NCI-H2196 (cell line): ENCODE results near the gene PIK3R5.

Experiments
- DNase-seq: peaks from one replicate; lab custom pipeline; 2025; ENCODE audit not compliant: unreplicated experiment; lab: John Stamatoyannopoulos, UW

The PIK3R5 gene

DNA sequence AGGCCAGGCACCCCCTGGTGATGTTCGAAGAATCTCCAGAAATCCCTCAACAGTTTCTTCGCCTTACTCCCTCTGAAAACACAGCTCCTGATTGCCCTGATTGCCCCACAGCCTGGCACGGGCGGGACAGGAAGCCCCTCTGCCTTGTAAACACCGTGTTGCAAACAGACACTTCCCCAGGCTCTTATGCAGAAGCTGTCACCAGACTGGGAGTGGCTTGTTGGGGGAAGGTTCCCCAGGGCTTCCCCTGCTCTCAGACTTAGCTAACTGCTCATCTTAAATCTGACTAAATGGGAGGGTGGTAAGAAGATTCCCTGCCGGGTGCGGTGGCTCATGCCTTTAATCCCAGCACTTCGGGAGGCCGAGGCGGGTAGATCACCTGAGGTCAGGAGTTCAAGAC, 11.2 kb downstream of the PIK3R5 start:
- no peak for DNase-seq

DNA sequence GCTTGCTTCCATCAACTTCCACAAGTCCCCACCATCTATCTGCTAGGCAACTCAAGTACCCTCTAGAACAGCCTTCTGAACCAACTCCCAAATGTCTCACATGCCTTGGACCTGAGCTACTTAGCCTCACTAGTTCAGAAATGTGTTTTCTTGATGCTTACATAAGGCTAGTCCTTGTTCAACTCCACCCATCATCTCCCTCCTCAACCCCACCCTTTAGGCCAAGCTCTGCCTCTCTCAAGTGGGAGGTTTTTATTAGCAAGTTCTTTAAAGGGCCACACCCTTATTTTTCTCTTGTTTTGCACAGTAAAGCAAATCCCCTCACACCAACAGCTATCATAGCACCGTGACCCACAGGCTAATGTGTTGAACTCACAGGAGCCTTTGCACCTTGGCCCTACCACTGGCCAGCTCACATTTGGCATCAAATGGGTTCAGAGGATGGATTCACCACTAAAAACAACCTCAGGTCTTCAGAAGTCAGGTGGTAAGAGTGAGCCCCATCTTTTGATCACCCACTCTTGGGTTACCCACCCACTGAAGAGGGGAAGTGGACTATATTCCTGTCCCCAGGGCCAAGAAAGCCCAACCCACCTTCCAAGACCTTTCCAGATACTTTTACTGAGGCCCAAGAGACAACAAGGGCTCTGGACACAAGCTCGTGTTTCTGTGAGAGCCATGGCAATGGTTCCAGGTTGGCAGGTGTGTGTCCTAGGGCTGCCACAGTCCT, 12.2 kb downstream of the PIK3R5 start:
- DNase-seq, result no peak

DNA sequence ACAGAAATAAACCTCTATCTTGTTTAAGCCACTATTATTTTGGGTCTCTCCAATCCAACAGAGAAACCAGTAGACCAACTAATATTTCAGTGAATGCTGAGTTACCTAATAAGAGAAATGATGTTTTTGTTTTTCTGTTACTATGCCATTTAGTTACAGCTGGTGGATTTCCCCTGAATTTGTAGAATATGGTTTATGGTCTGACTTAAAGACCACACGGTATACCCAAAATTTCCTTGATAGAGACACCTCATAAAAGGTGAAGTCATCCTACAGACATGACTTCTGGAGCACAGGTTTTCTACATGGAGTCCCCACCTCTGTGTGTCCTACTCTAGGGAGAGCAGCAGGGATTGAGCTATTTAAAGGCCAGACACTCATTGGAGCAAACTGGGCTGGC, 13.3 kb downstream of the PIK3R5 start:
- no peak for DNase-seq

DNA sequence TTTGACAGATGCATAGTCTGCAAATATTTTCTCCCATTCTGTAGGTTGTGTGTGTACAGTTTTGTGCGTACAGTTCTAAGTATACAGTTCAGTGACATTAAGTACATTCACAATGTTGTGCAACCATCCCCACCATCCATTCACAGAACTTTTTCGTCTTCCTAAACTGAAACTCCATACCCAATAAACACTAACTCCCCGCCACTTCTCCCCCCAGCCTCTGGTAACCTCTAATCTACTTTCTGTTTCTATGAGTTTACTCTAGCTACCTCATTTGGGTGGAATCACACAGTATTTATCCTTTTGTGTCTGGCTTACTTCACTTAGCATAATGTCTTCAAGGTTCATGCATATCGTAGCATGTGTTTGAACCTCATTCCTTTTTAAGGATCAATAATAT, 14.3 kb downstream of the PIK3R5 start:
- no peak for DNase-seq

DNA sequence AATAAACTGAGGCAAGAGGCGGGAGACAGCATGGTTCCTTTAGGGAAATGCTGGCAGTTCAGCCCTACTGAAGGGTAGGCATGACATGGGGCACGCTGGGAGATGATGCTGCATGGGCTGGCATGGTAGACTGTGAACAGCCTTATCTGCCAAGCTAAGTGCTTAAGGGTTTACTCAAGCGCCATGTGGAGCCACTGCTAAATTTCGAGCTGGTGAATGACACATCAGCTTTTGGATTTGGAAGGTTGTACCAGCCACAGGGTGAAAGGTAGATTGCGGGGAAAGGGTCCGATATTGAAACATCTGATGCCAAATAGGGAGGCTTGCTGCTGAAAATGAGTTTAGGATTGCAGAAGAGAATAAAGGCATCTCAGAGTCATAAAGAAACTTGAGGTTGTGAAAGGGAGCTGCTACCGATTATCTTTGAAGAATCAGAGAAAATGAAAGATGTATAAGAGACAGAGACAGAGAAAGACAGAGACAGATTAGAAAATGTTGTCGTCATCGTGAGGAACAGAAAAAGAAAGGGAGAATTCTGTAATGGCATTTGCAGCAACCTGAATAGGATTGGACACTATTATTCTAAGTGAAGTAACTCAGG, 16.3 kb downstream of the PIK3R5 start:
- no peak for DNase-seq

DNA sequence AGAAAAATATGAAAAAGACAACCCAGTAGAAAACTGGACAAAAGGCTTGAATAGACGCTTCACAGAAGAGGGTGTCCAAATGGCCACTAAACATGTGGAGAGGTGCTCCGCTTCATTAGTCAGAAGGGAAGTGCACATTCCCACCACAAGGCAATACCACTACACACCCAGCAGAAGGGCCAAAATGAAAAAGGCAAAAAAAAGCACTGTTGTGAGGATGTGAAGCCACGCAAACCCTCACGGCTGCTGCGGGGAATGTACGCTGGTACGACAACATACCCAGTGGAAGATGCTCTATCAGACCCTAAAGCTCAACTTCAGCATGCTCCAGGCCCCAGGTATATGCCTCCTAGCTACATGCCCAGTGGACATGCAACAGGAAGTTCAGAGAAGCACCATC, 17.0 kb downstream of the PIK3R5 start:
- no peak for DNase-seq

DNA sequence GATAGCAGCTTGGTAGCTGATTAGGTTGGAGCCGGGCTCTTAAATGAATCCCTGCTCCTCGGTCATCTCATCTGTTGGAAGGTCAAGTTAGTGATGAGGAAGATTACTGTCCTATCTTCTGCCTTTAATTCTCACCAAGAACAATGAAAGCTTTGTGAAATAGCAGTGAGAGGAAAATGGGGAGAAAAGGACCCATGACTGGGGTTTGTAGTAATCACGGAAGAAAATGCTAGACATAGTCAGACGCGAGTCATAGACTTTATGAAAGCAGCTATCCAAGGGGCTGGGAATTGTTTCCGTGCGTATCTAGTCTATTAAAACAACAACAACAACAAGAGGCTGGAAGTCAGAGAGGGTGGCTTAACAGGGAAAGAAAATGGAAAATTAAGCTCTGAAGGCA, 18.3 kb downstream of the PIK3R5 start:
- no peak for DNase-seq

DNA sequence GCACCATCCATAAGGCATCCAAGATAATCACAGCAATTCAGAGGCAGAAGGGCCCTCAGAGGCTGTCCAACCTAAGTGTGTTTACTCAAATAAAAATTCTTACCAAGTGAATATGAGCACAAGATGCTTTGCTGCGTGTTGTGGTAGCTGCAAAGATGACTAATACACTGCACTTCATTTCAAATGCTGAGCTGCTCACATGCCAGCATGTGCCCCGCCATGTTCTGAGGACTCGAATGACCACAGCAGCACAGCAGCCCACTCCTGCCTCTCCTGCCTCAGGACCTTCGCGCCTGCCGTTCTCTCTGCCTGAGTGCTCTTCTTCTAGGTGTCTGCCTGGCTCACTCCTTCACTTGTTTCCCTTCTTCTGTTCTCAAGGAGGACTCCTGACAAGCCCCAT, 19.0 kb downstream of the PIK3R5 start:
- no peak for DNase-seq

DNA sequence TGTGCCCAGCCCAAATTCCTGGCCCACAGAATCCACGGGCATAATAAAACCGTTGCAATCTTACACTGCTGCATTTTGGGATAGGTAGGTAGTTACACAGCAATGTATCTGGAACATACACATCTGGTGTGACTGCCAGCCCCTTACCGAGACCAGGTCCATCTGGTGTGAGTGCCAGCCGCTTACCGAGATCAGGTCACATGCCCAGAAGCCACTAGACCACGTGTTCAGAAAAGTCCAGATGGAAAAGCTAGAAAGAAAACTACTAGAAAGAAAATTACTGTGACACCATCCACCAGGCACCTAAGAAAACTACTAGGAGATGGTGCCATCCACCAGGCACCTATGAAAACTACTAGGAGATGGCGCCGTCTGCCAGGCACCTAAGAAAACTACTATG, 19.4 kb downstream of the PIK3R5 start:
- DNase-seq, result no peak

DNA sequence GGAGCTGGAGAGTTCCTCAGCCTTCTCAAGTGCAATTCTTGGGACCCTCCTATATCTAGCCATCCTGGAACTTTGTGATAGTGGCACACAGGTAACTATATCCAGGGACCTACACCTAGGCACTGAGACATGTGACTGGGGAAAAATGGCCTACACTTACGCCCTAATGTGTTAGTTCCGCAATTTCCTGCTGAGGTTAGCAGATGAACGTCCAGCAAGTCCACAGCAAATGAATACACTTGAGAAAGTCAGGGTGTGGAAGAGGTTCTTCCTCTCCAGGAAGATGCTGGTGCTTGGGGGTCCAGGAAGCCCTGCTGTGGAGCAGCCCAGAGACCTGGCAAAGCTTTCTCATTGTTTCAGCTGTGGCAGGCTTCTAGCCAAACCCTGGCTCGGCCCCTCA, 20.8 kb downstream of the PIK3R5 start:
- no peak for DNase-seq

DNA sequence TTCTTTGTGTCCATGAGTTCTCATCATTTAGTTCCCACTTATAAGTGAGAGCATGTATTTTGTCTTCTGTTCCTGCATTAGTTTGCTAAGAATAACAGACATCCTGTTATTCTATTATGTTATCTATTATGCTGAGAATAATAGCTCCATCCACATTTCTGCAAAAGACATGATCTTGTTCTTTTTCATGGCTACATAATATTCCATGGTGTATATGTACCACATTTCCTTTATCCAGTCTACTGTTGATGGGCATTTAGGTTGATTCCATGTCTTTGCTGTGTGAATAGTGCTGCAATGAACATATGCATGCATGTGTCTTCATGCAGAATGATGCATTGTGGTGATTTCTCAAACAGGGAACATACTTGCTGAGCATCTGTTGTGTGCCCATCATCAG, 21.4 kb downstream of the PIK3R5 start:
- no peak for DNase-seq

DNA sequence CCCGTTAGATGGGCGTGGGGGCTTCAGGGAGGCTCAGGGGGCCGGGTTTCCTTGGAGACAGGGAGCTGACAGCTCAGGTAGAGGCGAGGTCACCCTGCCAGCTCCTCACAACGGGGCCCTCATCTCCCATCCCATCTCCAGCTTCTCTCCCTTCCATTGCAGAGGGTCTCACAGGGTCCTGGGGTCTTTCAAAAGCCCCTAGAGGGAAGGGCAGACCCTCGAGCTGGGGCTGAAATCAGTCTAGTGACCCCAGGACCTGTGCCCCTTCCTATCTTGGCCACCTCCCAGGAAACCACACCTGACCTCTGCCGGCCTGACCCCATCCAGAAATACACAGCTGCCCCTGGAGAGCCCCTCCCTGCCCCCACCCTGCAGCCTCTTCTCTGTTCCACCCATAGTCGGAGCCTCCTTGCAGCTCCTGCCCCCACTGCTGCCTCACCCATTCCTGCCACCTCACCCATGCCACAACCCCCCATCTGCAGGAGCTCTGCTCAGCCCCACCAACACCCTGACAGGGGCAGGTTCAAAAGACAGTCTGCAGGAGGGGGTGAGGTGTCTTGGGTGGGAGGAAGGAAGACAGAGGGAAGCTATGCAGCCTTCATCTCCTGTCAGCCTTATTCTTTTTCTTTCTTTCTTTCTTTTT, 23.4 kb downstream of the PIK3R5 start:
- DNase-seq, result no peak

DNA sequence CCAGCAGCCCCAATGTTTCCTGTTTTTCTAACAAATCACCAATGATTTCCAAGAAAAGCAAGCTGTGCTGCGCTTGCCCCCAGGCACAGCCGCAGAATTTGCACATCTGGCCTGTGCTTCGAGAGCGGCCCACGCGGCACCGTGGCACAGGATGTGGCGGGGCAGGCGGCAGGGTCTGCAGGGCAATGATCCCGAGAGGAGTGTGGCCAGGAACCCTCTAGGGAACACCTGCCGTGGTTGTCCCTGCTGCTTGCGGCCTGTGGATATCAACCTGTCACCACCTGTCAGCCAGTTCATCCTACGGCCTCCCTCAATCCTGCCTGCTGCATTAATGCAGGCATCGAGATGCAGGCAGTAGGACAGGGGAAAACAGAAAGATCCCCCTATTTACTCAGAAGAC, 24.0 kb downstream of the PIK3R5 start:
- no peak for DNase-seq

DNA sequence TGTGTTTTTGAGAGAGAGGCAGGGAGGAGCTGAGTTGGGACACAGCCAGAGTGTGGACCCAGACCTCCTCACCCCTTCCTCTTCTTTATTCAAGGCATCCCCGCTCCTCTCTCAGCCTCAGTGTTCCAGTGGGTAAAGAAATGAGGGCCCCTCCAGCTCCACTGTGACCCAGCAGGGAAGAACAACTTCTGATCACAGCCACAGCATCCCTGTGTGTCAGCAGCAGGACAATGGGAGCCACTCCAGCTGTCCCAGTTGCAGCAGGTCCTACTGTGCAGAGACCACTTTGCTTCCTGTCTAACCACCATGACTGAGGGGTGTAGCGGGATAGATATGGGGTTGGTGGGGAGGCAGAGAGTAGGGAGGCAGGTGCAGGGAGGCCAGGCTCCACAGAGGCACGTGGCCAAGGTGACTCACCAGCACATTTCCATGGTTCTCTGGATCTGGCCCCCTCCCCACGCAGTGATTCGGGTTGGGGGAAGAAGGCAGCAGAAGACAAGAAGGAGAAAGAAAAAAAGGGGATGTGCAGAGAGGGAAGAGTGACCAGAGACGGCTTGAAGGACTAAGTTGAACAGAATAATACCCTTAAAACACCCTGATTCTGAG, 24.5 kb downstream of the PIK3R5 start:
- no peak for DNase-seq

DNA sequence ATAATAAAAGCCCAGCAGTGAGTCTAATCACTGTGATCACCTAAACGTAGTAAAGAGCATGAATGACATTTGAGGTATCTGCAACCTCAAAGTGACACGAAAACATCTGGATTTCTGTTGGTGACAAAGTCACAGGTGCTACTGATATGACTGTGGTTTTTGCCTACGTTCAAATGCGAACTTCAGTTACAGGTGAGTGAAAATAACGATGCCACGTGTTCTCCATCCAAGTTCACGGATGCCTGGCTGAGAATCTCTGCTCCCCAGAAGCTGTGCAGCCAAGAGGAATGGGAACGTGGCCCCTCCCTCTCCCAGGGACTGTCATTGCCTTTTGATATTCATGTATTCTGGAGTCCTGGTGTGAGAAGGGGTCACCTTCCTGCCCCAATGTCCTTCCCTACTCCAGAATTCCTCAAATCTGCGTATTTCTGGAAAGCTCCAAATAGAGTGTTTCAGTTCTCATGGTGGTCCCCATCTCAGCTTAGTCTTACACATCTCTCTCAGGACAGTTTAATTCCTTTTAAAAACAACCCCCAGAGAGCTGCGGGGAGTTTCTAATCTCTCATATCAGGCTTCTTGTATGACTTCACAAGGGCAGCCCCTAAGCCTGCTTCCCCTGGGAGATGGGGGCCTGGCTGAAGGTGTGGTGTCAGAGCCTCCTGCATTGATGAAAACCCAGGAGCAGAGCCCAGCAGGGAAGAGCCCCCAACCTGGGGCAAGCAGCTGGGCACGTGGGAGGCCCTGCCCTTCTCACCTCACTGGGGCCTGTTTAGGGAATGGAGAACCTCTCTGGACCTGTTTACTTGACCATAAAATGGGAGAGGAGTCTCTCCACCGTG, 25.8 kb downstream of the PIK3R5 start:
- no peak for DNase-seq

DNA sequence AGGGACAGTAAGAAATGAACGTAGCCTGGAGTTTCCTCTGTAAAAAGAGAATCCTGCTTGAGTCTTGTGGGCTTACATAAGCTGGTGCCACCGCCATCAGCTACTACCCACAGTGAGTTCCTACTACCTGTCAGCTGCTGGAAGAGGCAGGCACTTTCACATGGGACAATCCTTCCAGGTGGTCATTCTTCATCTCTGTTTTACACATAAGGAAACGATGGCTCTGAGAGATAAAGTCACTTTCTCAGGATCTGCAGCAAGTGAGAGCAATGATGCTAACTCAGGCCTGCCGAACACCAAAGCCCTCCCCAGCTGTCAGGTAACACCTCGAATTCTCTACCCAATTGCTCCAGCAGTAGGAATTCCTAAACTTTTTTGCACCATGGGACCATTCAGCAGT, 26.6 kb downstream of the PIK3R5 start:
- DNase-seq, result no peak

DNA sequence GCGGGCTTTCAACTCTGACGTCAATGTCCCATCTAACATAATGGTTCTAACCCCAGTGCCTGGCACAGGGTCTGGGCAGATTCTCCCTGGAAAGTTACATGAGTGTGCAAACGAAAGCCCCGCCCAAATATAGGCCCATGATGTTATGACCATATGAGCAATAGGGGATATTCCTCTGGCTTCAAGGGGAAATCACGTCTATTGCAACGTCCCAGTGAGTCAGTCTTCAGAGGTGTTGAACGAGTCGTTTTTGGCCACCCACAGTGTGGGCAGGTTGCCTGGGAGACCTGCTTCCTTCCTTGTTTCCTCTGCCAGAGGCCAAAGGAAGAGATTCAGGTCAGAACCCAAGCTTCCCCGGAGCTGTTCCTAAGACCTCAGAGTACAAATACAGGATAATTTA, 30.3 kb downstream of the PIK3R5 start:
- no peak for DNase-seq

DNA sequence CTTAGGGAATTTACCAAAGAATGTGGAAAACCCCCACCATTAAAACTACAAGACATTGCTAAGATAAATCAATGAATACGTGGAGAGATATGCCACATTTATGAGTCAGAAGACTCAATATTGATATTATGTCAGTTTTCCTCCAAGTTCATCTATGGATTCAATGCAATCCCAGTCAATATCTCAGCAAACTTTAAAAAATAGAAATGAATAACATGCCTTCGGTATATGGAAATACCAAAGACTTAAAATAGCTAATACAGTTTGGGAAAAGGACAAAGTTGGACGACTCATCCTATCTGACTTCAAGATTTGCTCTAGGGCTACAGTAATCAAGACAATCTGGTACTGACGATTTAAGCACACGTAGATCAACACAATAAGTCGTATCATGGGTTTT, 31.2 kb downstream of the PIK3R5 start:
- no peak for DNase-seq

DNA sequence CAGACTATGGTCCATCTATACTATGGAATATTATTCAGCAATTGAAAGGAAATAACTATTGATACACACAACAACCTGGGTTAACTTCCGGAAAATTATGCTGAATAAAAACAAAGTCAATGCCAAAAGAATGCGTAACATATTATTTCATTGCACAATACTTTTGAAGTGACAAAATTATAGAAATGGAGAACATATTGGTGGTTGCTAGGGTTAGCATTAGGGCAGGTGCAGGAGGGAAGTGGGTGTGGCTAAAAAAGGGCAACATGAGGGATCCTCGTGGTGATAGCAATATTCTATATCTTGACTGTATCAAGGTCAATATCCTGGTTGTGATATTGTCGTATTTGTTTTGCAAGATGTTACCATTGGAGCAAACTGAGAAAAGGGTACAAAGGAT, 34.9 kb downstream of the PIK3R5 start:
- no peak for DNase-seq

DNA sequence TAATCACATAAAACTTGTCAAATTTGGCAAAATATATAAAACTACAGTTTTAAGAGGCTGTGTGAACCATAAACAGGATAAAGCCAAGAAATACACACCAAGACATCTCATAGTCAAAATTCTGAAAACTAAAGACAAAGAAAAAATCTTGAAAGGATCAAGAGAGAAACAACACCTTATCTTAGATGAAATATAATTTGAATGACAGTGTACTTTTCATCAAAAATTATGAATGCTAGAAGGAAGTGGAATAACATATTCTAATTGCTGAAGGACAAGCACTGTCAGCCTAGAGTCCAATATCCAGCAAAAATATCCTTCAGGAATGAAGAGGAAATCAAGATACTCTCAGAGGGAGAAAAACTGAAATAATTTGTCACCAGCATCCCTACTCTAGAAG, 37.2 kb downstream of the PIK3R5 start:
- no peak for DNase-seq

DNA sequence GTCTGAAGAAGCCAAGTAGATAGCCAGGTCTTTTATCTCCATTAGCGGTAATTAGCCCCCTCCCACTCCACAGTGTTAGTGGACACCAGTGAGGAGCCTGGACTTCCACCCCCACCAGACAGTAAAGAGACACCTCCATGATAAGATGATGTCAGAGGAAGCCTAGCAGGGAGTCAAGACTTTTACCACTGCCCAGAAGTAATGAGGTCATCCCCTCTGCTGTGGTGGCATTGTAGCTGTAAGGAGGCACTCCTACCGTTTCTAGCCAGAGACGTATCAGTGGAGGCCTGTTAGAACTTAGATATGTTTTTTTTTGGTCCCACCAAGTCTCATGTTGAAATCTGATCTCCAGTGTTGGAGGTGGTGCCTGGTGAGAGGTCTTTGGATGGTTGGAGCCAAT, 38.1 kb downstream of the PIK3R5 start:
- DNase-seq, result no peak
